Muscle layer of colon (tissue), 2 donors: Measurements from ENCODE around the gene IRF7.
"Not testable (repeated sequence)": the region's sequence is repeated elsewhere in the genome, so short reads cannot be mapped to it uniquely, and the experiment has no call there.

Source experiments
- H3K27ac ChIP-seq: one replicate; pipeline ENCODE4 v1.7.0; 2013; ENCODE audit warnings: low read depth, mild to moderate bottlenecking, low read length, moderate library complexity
- H3K27me3 ChIP-seq, 2 donors: one replicate each; pipeline ENCODE4 v1.7.0; 2013; ENCODE audit warnings: low read length in 2 of 2, mild to moderate bottlenecking in 2 of 2; ENCODE audit not compliant: insufficient read depth in 2 of 2, control insufficient read depth in 1 of 2
- H3K36me3 ChIP-seq: one replicate; pipeline ENCODE4 v1.7.0; 2013; ENCODE audit warnings: mild to moderate bottlenecking, low read length; ENCODE audit not compliant: insufficient read depth
- H3K4me1 ChIP-seq: one replicate; pipeline ENCODE4 v1.7.0; 2013; ENCODE audit warnings: mild to moderate bottlenecking, low read length; ENCODE audit not compliant: insufficient read depth
- H3K4me3 ChIP-seq, 2 donors: one replicate each; pipeline ENCODE4 v1.7.0; 2013; ENCODE audit warnings: low read length in 2 of 2, low read depth in 1 of 2, mild to moderate bottlenecking in 1 of 2, moderate library complexity in 1 of 2
- H3K9ac ChIP-seq: one replicate; pipeline ENCODE4 v1.7.0; 2013; ENCODE audit warnings: low read length
- H3K9me3 ChIP-seq: one replicate; pipeline ENCODE4 v1.7.0; 2013; ENCODE audit warnings: mild to moderate bottlenecking, low read length
- donor health status: abdominal sarcoma.
- donor health status: Adenocarcinoma of cecum.

Gene IRF7

GRCh38 chr11:575313-575995, 40.3 kb downstream of the IRF7 start:
- Histone ChIP-seq H3K4me1 (peaks cover 36% of the 10 kb centered on the region), H3K9ac (no peak overlapping the region), H3K27ac (no peak overlapping the region)

GRCh38 chr11:574632-575312, 41.0 kb downstream of the IRF7 start:
- H3K27me3 ChIP-seq: peaks cover 0 to 11% of the 10 kb centered on the region in 2 donors
- H3K36me3 ChIP-seq: no peaks in the 10 kb centered on the region
- no peaks in the 10 kb centered on the region for H3K9me3 ChIP-seq
- H3K27ac ChIP-seq: no peak overlapping the region
- peak overlapping the region; percentile 54 to 58 for H3K4me3 ChIP-seq
- H3K9ac ChIP-seq: no peak overlapping the region
- peaks cover 30% of the 10 kb centered on the region for H3K4me1 ChIP-seq

More at GRCh38 chr11:575313-575995, 40.3 kb downstream of the IRF7 start:
- Histone ChIP-seq H3K36me3 (no peaks in the 10 kb centered on the region), H3K4me3 (peak overlapping the region; percentile 54 to 58), H3K9me3 (no peaks in the 10 kb centered on the region), H3K27me3 (peaks cover 0 to 11% of the 10 kb centered on the region in 2 donors)

GRCh38 chr11:574031-574570, 41.6 kb downstream of the IRF7 start:
- Histone ChIP-seq H3K4me3 (peak overlapping the region in 1 of 2 donors; percentile 58), H3K4me1 (peaks cover 28% of the 10 kb centered on the region), H3K27me3 (peaks cover 0 to 11% of the 10 kb centered on the region in 2 donors)
- not testable (repeated sequence) for H3K36me3 ChIP-seq, H3K9ac ChIP-seq, H3K9me3 ChIP-seq, H3K27ac ChIP-seq

GRCh38 chr11:573146-573759, 42.5 kb downstream of the IRF7 start:
- Histone ChIP-seq H3K4me1 (peaks cover 24% of the 10 kb centered on the region), H3K27me3 (peaks cover 0 to 11% of the 10 kb centered on the region in 2 donors), H3K9me3 (no peaks in the 10 kb centered on the region), H3K36me3 (no peaks in the 10 kb centered on the region), H3K27ac (no peak overlapping the region), H3K4me3 (no peak overlapping the region), H3K9ac (no peak overlapping the region)

- Histone ChIP-seq H3K27ac (no peak overlapping the region), H3K9me3 (no peaks in the 10 kb centered on the region), H3K36me3 (no peaks in the 10 kb centered on the region), H3K27me3 (peaks cover 0 to 11% of the 10 kb centered on the region in 2 donors), H3K9ac (no peak overlapping the region), H3K4me1 (peaks cover 12% of the 10 kb centered on the region), H3K4me3 (no peak overlapping the region)
These were observed 44.0 kb downstream of the IRF7 start for GRCh38 chr11:571802-572185.

- H3K4me3 ChIP-seq: peak overlapping the region; percentile 59
- no peaks in the 10 kb centered on the region for H3K36me3 ChIP-seq
- H3K9ac ChIP-seq: peak overlapping the region; percentile 41
- no peak overlapping the region for H3K27ac ChIP-seq
- H3K9me3 ChIP-seq: no peaks in the 10 kb centered on the region
- peaks cover 9% of the 10 kb centered on the region for H3K4me1 ChIP-seq
- H3K27me3 ChIP-seq: peaks cover 0 to 4% of the 10 kb centered on the region in 2 donors
These were observed 46.4 kb downstream of the IRF7 start for GRCh38 chr11:569158-569885.

GRCh38 chr11:568306-569157, 47.2 kb downstream of the IRF7 start:
- no peaks in the 10 kb centered on the region for H3K36me3 ChIP-seq
- no peak overlapping the region for H3K27ac ChIP-seq
- peaks cover 7% of the 10 kb centered on the region for H3K4me1 ChIP-seq
- H3K4me3 ChIP-seq: peak overlapping the region; percentile 59
- H3K9ac ChIP-seq: peak overlapping the region; percentile 41
- H3K9me3 ChIP-seq: no peaks in the 10 kb centered on the region
- peaks cover 0 to 4% of the 10 kb centered on the region in 2 donors for H3K27me3 ChIP-seq

- Histone ChIP-seq H3K9ac (no peak overlapping the region), H3K9me3 (no peaks in the 10 kb centered on the region), H3K27me3 (no peaks in the 10 kb centered on the region), H3K4me3 (peak overlapping the region in 1 of 2 donors; percentile 59), H3K4me1 (peaks cover 7% of the 10 kb centered on the region), H3K27ac (no peak overlapping the region), H3K36me3 (no peaks in the 10 kb centered on the region)
These were observed 48.0 kb downstream of the IRF7 start for GRCh38 chr11:567629-568292.

GRCh38 chr11:567011-567628, 48.6 kb downstream of the IRF7 start:
- Histone ChIP-seq H3K27me3 (no peaks in the 10 kb centered on the region), H3K27ac (no peak overlapping the region), H3K4me1 (peaks cover 7% of the 10 kb centered on the region), H3K9ac (no peak overlapping the region), H3K4me3 (no peak overlapping the region), H3K36me3 (no peaks in the 10 kb centered on the region), H3K9me3 (no peaks in the 10 kb centered on the region)
